Spleen (tissue), 7 donors: ENCODE results near the gene EFEMP2.
"Not testable (repeated sequence)": the region's sequence is repeated elsewhere in the genome, so short reads cannot be mapped to it uniquely, and the experiment has no call there.

Experiments used
- POLR2A ChIP-seq, 3 donors: fragments of 450-650 bp; IDR thresholded peaks; one replicate each; pipeline ENCODE4 v1.5.1; 2017; ENCODE audit warnings: antibody characterized with exemption in 3 of 3, mild to moderate bottlenecking in 1 of 3
- POLR2AphosphoS5 ChIP-seq, 3 donors: sonication (generic); formaldehyde crosslinking; IDR thresholded peaks; one replicate each; pipeline ENCODE4 v1.5.1; 2017; ENCODE audit warnings: antibody characterized with exemption in 3 of 3
- TF ChIP-seq, protein P1 (sequence below), 11 experiments: fragments of 200-600 bp in 7 of 11; fragments of 450-650 bp in 4 of 11; sonication (generic) in 4 of 11; IDR thresholded peaks in 8 of 11; conservative IDR thresholded peaks in 3 of 11; 1 replicate in 7 of 11; 2 replicates in 4 of 11; pipeline versions ENCODE4 v1.4.0 to v1.8.0; 2016 to 2021; ENCODE audit warnings: antibody characterized with exemption in 11 of 11, inconsistent platforms in 4 of 11, mild to moderate bottlenecking in 1 of 11
- donor health status: DM: no; HTN: no; CAD: no; lungs with moderate emphysema.
- donor health status: DM: no; HTN: no; CAD: no.
- donor health status: DM: no; HTN: no; CAD: no.

DNA sequence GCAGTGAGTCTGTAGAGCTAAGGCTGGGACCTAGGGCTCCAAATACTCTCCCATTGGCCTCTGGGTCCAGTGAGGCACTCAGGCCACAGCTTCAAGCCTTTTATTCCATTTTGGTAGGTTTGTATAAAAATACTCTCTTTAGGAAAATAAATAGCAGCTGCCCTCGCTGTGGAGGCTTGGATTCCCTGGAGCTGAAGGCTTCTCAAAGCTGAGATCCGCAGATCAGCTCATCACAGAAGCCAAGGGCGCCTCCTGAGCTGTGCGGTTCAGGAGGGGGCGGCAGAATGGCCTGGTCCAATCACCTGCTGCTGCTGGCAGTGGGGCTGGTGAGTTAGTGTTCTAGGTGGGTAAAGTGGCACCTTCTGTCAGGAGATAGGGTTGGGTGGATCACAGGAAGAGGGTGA, 19.5 kb upstream of the EFEMP2 start:
- TF ChIP-seq, protein P1, sequence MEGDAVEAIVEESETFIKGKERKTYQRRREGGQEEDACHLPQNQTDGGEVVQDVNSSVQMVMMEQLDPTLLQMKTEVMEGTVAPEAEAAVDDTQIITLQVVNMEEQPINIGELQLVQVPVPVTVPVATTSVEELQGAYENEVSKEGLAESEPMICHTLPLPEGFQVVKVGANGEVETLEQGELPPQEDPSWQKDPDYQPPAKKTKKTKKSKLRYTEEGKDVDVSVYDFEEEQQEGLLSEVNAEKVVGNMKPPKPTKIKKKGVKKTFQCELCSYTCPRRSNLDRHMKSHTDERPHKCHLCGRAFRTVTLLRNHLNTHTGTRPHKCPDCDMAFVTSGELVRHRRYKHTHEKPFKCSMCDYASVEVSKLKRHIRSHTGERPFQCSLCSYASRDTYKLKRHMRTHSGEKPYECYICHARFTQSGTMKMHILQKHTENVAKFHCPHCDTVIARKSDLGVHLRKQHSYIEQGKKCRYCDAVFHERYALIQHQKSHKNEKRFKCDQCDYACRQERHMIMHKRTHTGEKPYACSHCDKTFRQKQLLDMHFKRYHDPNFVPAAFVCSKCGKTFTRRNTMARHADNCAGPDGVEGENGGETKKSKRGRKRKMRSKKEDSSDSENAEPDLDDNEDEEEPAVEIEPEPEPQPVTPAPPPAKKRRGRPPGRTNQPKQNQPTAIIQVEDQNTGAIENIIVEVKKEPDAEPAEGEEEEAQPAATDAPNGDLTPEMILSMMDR (IDR thresholded peaks at IDR 0.05 in 8 of 11, conservative IDR thresholded peaks at IDR 0.05 in 3 of 11) = not testable (repeated sequence)
- TF ChIP-seq POLR2A, POLR2AphosphoS5 (IDR thresholded peaks at IDR 0.05): not testable (repeated sequence)
